ENCODE measurements around the gene ADCY2.
A peak's percentile ranks its signal among the peaks of the same experiment; 100 is the strongest.

Gene ADCY2

GRCh38 chr5:7395947-7396712 lies at the start of gene ADCY2:
Gene ADCY2, plus strand, starts transcription at chr5:7396138. Its CDS starts 159 bp downstream, at chr5:7396297.
- DNase-seq (ENCODE audit: low read depth): no peak

DNA sequence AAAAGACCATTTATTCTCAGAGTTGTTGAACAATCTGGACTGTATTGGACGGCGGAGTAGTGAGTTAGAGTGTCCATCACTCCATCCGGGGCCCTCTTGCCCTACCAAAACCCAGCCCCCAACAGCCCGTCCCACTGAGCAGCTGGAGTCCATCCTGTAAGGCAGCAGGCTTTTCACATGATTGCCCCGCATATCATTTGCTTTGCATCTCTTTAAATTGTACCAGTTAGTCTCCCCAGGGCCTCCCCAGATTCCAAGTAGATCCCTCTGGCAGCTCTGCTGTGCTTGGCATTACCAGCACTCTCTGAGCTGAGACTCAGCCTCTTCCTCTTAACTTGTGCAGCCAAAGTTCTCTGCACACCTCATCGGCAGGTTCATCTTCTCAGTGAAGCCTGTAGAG lies 48.6 kb upstream of the ADCY2 start:
- no peak for DNase-seq (ENCODE audit: low read depth)

GRCh38 chr5:7348168-7348854 lies 47.6 kb upstream of the ADCY2 start:
- no peak for DNase-seq (ENCODE audit: low read depth)

GRCh38 chr5:7361593-7361992 lies 34.3 kb upstream of the ADCY2 start:
- no peak for DNase-seq (ENCODE audit: low read depth)

- no peak for DNase-seq (ENCODE audit: low read depth)
Measured at GRCh38 chr5:7363067-7363677, 32.8 kb upstream of the ADCY2 start.

GRCh38 chr5:7364226-7364875 lies 31.6 kb upstream of the ADCY2 start:
- no peak for DNase-seq (ENCODE audit: low read depth)

GRCh38 chr5:7367780-7368179 lies 28.2 kb upstream of the ADCY2 start:
- no peak for DNase-seq (ENCODE audit: low read depth)

- no peak for DNase-seq (ENCODE audit: low read depth)
Measured at GRCh38 chr5:7372399-7372798, 23.5 kb upstream of the ADCY2 start.

DNA sequence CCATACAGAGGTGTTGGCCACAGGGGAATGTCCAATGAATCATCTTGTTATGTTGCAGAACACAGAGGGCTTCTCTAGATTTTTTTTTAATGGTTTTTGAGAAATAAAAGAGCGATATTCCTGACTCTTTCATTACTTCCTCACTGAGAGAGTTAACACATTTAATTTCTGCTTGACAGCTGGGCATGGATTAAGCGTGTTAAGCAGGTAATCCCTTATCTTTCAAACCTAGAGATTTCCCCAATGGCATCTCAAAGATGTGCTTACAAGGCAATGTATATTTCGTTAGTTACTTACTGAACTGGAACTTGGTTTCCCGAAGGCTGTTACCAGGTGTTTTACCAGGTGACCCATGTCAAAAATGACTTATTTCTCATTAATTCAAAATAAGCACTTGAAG lies 21.8 kb upstream of the ADCY2 start:
- DNase-seq (ENCODE audit: low read depth): no peak

- no peak for DNase-seq (ENCODE audit: low read depth)
Measured at GRCh38 chr5:7375457-7375856, 20.5 kb upstream of the ADCY2 start.

- no peak for DNase-seq (ENCODE audit: low read depth)
Measured at GRCh38 chr5:7376871-7377270, 19.1 kb upstream of the ADCY2 start.

- DNase-seq (ENCODE audit: low read depth): no peak
Measured at GRCh38 chr5:7377761-7378160, 18.2 kb upstream of the ADCY2 start.

DNA sequence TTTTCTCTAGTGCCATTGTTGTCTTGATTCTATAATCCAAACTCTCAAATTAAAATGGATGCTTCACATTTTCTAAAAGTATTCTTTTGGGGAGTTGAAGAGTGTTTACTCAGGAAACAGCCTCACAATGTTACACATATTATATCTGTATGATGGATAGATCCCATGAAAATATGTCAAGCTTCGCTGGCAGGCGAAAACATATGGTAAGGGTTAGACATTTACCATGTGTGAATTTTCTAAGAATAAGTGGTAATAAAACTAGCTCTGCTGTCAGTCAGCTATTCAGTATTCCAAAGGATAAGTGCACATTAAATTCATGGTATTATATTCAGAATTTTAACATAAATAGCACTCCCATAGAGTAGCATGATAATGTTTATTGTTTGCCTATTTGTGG lies 13.3 kb upstream of the ADCY2 start:
- no peak for DNase-seq (ENCODE audit: low read depth)

GRCh38 chr5:7385681-7386080 lies 10.3 kb upstream of the ADCY2 start:
- no peak for DNase-seq (ENCODE audit: low read depth)

DNA sequence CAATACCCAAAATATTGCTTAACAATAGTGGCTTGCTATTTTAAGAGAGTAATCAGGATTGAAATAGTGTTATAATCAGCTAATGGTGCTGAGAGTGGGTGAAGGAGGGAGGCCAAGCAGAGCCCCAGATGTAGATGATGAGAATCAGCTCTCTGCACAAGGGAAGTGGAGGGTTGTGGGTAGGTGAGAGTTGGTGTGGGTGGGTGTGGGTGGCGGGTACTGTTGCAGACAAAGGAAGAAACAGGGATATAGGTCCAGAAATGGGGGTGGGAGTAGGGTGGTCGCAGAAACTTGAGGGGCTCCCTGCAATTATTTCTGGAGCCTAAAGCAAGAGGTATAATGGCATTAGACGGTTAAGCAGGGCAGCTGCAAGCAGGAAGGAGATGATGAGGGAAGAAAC lies 7.4 kb upstream of the ADCY2 start:
- no peak for DNase-seq (ENCODE audit: low read depth)

- no peak for DNase-seq (ENCODE audit: low read depth)
Measured at GRCh38 chr5:7391215-7391614, 4.7 kb upstream of the ADCY2 start.

DNA sequence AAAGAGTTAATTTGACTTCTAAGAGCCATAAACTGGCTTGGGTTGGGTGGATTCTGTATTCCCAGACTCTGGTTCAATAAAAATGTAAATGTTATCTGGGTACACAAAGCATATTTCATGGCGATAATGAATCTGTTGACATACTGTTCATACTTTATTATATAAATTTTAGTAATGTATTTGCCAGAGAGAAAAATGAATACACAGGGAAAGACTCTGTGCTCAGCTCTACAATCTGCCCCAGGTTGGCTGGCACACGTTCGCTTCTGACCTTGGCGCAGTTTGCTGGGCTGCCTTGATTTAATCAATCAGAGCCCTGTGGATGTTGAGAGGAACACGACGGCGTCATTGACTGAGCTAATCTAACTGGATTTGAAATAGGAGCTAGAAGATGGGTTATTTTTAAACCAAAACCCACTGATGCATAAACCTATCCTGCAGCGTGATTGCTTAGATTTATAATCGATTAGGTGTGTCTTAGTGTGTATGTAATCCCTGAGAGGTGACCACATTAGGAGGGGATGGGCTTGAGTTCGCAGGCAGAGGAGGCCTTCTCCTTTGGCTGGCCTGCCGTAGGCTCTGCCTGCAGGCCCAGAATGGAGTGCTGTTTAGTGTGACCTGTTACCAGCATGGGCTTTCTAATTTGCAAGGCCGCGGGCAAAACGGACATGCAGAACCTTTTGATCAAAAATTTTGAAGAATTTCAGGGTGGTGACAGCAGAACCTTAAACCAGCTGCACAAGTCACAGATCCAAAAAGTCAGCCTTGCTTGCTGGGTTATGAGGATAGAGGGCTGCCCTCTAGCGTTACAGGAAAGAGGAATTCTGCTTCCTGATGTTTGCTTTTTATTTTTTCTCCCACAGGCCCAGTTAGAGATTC lies 3.9 kb upstream of the ADCY2 start:
- peak; percentile 16 for DNase-seq (ENCODE audit: low read depth)

GRCh38 chr5:7392693-7393024 lies 3.3 kb upstream of the ADCY2 start:
- DNase-seq (ENCODE audit: low read depth): no peak

DNA sequence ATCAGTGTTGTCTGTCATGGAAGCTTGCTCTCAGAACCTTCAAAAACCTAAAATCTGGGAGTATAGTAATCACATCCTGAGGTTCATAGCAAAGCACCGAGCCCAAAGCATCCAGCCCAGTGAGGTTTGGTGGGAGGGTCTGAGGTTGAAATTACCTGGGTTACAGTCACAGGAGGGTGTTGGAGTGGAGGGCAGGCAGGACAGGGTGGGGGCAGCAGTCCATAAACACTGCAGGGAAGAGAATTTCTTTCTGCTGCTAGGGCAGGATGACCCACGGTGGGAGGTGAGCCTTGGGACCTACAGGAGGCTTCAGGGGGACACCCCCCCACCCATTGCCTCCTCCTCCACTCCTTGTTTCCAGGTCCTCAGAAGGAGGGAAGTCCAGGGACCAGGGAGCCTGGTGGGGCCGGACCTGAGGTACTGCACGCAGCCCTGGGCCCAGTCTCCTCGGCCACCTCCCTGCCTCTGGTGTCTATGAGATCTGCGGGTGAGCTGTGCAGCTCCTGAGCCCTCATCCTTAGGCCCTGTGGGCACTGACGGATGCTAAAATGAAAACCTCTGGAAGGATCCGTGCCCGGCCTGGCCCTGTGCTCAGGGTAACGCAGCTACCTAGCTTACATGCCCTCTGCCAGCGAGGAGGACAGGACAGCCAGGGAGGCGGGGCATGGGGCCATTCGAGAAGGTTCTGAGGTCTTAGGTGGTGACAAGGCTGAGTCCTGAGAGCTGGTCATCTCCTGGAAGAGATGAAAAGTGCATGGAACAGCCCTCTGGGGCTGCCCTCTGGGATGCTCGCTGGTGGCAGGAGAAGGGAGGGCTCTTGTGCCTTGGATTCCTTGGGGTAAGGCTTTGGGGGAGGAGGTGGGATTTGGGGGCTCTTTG lies 1.8 kb upstream of the ADCY2 start:
- no peak for DNase-seq (ENCODE audit: low read depth)

DNA sequence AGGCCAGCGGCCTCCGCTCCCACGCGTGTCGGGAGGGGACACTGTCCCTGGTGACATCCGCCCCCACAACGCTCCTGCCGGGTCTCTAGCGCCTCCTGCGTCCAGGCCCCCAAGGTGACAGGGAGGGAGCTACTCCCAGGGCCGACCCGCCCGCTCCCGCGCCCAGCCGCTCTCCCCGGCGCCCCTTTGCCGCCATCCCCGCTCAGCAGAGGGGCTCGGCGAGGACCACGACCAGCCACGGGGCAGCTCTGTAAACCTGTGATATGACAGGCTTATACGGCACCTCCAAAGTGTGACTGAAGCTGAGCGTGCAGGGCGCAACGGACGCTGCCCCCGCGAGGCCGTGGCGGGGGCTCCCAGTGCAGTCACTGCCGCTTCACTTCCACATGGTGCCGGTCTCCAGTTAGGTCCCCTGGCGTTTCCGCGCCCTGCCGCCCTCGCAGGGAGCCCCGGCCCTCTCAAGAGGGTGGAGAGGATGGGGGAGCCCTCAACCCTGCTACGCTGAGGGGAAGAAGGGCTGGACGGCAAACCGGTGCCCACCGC lies 978 bp upstream of the ADCY2 start:
- no peak for DNase-seq (ENCODE audit: low read depth)
